Endothelial cell of hepatic sinusoid (primary cell): ENCODE measurements around the gene LPCAT3.

Experiments used
- in situ Hi-C: cut with HindIII; loops from 2 replicates; pipeline ENCODE4 v1.10.0; 2017; ENCODE audit warnings: low sequenced_read_pairs

Gene LPCAT3

DNA sequence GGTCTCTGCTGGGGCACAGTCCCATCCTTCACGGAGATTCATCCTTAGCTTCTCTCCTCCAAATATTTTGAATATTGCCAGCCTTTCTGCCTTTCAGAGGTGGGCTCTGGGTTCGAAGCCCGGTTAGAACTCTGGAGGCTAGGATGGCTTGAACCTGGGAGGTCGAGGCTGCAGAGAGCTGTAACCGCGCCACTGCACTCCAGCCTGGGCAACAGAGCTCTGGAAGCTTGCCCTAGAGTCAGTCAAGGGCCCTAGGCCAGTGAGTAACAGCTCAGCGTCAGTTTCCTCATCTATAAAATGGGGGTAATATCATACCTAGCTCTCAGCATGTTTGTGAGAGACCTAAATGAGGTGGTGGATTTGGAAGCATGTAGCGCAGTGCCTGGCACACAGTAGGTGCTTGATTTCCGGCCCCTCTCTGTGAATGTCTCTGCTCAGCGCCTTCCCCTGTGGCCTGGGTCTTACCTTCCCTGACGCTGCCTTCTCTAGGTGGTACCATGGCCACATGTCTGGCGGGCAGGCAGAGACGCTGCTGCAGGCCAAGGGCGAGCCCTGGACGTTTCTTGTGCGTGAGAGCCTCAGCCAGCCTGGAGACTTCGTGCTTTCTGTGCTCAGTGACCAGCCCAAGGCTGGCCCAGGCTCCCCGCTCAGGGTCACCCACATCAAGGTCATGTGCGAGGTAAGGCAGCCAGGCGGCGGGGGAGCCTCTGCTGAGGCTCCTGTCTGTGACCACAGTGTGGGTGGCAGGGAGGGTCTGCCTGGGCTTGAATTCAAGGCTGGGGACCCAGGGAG lies 63.8 kb downstream of the LPCAT3 start:
- in situ Hi-C loops: no loop called here

DNA sequence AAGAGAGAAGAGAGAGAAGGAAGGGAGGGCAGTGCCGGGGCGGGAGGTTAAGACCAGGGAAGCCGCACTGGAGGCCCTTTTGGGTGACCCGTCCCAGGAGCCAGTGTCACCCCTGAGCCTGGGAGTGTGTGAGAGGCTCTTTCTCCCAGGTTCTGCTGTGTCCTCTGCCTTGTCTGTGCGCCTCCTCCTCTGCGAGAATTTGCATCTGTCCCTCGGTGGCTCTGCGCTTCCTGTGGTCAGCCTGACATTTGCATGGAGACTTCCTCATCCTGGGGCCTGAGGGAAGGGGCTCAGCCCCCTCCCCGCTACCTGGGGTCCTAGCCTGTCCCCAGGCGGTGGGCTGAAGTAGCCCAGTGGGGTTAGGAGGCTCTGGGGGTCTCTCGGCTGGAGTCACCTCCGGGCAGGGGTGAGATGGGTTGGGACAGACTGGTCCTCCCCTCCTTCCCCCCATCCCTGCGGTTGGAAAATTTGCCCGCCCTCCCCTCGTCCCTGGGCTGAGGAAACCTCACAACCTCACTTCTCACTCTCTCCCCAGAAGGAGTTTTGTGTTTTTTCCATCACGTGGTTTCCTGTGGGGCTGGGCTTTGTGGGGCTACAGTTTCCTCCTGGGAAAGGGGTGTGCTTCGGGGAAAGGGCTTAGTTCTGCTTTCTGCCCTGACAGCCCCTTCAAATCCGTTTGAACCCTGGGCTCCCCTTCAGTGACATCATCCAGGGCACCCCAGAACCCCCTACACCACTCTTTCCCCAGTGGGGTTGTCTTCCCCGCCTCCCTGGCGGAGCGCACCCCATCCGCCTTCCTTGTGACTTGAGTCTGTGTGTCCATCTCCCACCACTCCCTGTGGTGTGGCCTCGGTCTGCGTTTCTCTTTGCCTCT lies 64.6 kb downstream of the LPCAT3 start:
- in situ Hi-C loops: no loop called here

DNA sequence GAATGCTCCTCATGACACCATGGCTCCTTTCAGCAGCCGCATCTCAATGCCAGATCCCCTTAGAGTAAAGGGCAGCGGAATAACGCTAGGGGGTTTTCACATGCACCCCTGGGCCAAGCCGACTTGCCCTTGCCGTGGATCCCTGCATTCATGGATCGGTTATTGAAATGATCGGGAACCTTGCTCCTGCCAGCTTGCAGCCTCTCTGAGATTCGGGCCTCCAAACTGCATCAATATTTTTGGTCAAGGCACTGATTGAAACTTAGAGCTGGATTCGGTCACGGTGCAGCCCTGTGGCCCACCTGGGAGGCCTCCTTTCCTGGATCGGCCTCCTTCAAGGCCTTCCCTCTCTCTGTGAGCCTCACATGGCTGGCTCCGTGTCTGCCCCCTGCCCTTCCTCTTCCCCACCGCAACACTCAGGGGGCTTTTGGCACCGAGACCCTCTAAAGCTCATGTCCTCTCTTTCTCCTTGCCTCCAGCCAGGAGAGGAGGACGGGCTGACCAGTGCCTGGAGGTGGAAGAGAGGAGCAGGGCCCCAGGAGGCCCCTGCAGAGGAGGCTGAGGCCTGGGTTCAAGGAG lies 65.3 kb downstream of the LPCAT3 start:
- in situ Hi-C loops: no loop called here

DNA sequence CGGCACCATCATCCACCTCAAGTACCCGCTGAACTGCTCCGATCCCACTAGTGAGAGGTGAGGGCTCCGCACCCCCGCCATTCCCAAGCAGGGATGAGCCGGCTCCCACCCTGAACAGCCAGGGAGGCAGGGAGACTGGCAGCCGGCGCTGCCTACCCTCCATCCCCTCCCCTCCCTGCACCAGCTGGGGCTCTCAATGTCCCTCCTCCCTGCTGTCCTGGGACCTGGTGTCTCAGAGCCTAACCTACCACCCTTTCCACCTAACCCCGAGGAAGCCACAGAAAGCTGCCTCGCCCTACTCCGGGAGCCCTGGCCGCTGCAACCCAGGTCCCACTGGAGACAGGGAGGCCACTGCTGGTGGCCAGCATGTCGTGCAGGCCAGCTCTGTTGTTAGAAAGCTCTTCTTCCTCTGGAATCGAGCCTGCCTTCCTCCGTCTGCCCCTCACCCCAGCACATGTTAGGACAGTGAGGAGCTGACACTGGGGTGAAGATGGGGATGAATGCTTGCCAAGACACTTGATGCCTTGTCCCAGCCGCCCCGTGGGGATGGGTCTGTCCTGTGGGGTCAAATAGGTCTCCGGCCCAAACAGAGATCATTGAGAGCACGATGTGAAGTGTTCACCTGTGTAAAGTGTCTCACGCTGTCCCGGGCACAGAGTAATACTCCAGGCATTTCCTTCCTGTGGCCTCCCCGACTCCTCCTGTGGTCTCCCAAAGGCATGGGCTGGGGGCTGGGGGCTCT lies 66.0 kb downstream of the LPCAT3 start:
- in situ Hi-C loops: no loop called here

DNA sequence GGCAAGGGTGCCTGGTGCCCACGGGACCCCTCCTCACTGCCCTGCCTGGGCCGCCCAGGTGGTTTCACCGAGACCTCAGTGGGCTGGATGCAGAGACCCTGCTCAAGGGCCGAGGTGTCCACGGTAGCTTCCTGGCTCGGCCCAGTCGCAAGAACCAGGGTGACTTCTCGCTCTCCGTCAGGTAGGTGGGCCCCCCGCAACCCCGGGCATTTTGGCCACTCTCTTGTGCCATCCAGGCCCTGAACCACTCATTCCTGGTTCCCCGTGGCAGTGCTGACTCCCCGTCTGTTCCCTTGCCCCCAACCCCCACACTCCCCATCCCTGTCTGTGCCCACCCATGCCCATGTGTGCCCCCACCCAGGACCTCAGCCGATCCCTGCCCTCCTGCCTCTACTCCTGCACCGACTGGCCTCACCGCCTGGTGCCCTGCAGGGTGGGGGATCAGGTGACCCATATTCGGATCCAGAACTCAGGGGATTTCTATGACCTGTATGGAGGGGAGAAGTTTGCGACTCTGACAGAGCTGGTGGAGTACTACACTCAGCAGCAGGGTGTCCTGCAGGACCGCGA lies 66.6 kb downstream of the LPCAT3 start:
- in situ Hi-C loops: no loop called here

DNA sequence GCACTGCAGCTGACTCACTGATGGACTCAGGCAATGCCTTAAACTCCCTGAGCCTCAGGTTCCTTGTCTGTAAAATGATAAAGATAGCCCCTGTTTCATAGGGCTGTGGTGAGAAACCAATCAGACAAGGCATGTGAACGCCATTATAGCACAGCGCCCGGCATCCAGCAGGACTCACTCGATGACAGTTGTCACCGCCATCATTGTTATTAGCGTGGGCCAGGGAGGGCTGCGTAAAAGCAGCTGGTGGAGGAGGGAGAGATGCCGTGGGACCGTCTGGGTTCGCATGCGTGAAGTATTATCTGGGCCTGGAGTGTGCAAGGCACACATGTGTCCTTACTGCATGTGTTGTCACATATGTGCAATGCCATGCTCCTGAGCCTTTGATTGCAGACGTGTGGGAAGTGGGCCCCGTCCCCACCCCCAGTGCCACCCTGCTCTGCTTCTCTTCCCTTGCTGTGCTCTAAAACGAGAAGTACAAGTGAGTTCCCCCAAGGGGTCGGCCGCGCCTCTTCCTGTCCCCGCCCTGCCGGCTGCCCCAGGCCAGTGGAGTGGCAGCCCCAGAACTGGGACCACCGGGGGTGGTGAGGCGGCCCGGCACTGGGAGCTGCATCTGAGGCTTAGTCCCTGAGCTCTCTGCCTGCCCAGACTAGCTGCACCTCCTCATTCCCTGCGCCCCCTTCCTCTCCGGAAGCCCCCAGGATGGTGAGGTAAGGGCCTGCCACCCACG lies 67.3 kb downstream of the LPCAT3 start, which contains the start of gene PTPN6:
TSS of gene PTPN6 (plus strand) at position 546 of the 730 bp plus-strand sequence. CDS start at position 703, 157 bp downstream.
- in situ Hi-C loops: no loop called here

DNA sequence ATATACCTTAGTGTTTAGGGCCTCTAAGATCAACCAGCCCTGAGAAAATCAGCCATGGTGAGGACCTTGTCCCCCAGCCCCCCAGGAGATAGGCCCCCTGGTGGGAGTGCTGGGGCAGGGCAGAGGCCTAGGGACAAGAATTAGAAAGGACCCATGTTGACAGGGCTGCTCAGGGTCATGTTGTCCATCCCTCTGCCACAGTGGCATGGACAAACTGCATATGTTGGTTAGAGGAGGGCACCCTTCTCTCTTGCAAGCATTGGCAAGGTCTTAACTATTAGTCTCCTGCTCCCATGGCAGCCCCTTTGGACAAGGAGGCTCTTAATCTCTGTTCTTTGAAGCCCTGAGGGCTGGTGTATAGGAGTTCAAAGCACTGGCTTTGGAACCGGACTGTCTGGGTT lies 67.9 kb downstream of the LPCAT3 start:
- in situ Hi-C loops: no loop called here

DNA sequence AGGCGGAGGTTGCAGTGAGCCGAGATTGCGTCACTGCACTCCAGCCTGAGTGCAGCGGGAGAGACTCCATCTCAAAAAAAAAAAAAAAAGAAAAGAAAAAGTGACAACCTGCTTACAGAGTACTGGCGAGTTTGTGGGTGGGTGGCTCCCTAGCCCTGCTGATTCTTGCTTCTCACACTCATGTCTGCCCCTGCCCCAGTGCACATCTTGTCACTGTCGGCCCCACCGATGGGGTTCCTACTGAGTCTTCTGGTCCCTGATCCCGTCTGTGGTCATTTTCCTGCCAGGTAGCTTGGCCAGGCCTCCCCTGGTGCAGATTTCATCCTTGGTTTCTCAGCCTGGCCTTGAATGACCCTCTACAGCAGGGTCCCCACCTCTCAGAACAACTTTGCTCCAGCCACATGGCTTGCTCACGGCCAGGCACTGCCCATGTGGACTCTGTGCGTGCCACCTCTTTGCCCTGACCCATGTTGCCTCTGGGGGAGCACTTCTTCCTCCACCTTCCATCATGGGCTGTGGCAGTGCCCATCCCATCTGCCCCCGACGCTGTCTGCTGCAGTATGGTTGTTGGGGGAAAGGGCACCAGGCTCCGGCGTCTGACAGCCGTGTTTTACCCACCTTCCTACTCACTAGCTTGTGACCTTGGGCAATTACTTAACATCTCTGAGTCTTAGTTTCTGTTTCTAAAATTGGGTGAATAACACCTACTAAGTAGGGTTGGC lies 69.2 kb downstream of the LPCAT3 start:
- in situ Hi-C loops: no loop called here

DNA sequence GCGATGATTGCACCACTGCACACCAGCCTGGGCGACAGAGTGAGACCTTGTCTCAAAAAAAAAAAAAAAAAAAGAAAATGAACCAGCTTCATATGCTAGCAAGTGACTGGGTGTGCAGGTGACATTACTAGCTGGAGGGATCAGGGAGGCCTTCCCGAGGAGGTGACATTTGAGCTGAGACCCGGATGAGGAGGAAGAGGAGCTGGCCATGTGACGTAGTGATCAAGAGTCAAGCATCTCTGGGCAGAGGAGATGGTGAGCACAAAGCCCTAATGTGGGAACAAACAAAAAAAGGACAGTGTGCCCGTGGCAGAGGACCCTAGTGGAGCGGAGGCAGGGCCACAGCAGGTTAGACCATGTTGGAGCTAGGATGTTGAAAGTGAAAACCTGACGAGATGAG lies 70.7 kb downstream of the LPCAT3 start:
- in situ Hi-C loops: no loop called here

DNA sequence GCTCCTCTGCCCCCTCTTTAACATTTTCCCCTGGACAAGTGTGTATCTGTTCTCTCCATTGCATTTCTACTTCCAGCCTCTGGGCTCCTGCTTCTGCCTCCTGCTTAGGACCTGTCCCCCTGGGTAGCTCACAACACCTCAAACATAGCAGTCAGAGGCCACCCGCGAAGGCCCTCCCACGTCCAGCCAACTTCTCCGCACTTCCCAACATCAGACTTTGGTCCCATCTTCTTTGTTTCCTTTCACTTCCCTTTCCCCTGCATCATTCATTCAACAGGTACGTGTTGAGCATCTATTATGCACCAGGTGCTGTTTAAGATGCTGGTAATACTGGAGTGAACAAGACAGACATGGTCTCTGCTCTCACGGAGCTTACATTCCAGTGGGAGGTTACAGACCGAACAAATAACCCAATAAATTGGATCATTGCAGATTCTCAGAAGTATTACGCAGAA lies 71.3 kb downstream of the LPCAT3 start:
- in situ Hi-C loops: no loop called here

DNA sequence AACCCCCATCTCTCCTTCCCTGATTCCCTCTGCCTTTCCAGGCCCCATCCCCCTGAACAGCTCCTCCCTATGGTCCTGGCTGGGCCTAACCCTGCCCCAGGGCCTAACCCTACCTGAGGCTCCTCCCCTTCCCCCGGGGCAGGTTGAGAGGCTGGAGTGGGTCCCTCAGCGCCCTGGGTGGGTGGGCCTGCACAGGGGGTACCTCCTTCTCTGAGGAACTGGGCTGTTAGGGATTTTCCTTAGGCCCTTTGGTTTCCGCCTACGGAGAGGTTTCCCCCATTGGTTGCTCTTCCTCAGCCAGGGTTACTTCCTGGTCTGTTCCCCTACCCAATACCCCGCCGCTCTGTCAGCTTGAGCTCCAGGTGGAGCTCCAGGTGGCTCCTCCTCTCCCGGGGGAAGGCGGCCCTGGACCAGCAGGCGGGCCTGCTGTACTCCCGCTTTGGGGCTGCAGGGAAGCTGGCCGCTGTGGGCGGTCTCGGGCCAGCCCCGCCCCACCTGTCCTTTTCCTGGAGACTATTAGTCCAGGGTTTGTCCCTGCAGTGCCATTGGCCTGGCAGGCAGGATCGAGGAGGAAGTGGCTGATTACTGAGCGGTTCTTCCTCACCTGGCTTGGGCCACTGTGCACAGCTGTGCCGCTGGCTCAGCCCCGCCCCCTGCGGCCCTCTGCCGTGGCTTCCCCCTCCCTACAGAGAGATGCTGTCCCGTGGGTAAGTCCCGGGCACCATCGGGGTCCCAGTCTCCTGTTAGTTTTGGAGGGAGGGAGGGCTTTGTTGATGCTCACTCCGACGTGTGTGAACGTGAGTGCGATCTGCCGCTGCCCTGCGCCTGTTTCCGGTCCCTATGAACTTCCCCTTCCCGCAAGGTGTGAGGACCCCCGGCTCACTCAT lies 72.0 kb downstream of the LPCAT3 start:
- in situ Hi-C loops: no loop called here

DNA sequence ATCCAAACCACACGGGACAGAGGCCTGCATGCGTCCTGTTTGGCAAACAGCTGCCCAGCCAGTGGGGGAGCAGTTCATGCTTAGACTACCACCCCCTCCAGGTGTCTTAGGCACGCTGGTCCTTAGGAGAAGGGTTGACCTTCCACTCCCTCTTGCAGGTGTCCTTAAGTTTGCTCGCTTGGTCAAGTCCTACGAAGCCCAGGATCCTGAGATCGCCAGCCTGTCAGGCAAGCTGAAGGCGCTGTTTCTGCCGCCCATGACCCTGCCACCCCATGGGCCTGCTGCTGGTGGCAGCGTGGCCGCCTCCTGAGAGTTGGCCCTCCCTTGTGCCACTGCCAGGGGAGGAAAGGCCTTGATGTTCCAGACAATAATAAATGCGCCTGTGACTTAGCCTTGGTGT lies 72.7 kb downstream of the LPCAT3 start:
- in situ Hi-C loops: no loop called here

DNA sequence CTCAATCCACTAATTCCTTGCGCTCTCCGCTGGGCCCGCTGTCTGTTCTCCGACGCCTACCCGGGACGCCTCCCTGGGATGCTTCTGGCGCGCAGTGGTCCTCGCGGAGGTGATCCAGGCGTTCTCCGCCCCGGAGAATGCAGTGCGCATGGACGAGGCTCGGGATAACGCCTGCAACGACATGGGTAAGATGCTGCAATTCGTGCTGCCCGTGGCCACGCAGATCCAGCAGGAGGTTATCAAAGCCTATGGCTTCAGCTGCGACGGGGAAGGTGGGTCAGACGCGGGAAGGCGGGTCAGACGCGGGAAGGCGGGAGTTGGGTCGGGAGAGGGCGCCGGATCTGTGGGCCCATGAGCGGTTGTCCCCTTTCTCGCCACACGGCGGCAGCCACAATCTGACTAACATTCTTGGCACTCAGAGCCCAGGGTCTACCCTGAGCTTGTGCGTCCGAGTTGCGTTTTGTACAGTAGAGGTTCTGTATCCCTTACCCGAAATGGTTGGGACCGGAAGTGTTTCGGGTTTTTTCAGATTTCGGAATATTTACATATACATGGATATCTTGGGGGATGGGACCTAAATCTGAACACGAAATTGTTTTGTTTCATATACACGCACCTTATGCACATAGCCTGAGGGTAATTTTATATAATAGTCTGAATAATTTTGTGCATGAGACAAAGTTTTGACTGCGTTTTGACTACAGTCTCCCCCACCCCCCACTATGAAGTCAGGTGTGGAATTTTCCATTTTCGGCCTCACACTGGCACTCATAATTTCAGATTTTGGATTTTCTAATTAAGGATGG lies 73.7 kb downstream of the LPCAT3 start:
- in situ Hi-C loops: no loop called here

DNA sequence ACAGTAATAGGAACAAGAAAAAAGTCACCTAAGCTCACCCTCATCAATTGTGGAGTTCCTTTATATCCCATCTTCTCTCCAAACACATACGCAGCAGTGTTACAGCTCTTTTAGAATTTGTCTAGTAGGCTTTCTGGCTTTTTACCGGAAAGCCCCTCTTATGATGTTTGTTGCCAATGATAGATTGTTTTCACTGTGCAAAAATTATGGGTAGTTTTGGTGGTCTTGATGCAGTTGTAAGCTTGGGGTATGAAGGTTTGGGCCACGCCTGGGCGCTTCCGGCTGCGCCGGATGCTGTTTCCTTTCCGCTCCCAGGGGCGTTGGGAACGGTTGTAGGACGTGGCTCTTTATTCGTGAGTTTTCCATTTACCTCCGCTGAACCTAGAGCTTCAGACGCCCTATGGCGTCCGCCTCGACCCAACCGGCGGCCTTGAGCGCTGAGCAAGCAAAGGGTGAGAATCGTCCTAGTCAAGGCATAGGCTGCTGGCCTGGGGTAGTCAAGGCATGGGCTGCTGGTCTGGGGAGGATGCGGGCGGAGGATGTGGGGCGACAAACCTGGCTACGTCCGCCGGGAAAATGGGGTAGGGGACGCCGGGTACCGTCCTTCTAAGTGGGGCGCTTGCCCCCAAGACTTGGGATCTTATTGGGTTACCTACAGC lies 74.4 kb downstream of the LPCAT3 start, which contains the start of the genes C12orf57 and RNU7-1:
TSS of gene C12orf57 (plus strand) at position 301 of the 659 bp plus-strand sequence. CDS start at position 401, 100 bp downstream.
TSS of gene RNU7-1 (plus strand) at position 95 of the 659 bp plus-strand sequence.
- in situ Hi-C loops: no loop called here

DNA sequence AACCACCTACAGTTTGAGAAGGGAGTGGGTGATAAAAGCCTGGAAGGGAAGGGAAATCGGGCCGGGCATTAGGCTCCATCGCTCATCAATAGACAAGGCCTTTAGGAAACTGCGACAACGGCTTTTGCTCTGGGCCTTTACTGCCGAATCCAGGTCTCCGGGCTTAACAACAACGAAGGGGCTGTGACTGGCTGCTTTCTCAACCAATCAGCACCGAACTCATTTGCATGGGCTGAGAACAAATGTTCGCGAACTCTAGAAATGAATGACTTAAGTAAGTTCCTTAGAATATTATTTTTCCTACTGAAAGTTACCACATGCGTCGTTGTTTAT lies 74.9 kb downstream of the LPCAT3 start:
- in situ Hi-C loops: no loop called here

DNA sequence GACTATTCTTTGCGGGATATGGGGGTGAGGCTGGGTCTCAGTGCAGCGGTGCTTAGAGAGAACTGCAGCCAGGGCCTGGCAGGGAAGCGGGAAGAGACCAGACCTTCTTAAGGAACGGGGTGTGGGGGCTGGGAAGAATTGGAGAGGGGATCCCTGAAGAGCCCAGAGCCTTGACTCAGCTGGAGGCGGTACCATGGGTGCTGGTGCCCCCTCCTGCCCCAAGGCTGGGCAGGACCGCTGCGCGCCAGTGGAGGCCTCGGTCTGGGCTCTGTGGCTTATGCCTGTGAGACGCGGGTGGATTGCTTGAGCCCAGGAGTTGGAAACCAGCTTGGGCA lies 76.0 kb downstream of the LPCAT3 start:
- in situ Hi-C loops: no loop called here

DNA sequence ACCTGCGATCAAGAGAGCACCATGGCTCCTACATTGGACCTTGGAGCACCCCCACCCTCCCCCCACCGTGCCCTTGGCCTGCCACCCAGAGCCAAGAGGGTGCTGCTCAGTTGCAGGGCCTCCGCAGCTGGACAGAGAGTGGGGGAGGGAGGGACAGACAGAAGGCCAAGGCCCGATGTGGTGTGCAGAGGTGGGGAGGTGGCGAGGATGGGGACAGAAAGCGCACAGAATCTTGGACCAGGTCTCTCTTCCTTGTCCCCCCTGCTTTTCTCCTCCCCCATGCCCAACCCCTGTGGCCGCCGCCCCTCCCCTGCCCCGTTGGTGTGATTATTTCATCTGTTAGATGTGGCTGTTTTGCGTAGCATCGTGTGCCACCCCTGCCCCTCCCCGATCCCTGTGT lies 76.5 kb downstream of the LPCAT3 start:
- in situ Hi-C loops: no loop called here
